Fibroblast of skin of scalp (primary cell): ENCODE data around the gene MYO7A.

Experiments used
- DNase-seq: peaks from one replicate; pipeline ENCODE4 v3.0.0-alpha.2; 2013

The MYO7A gene

GRCh38 chr11:77129069-77129841, 1.2 kb downstream of the MYO7A start:
- DNase-seq = no peak

- DNase-seq = no peak
Observed at GRCh38 chr11:77129842-77130756, 2.1 kb downstream of the MYO7A start.

GRCh38 chr11:77130763-77131513, 2.9 kb downstream of the MYO7A start:
- DNase-seq = peak; percentile 15

DNA sequence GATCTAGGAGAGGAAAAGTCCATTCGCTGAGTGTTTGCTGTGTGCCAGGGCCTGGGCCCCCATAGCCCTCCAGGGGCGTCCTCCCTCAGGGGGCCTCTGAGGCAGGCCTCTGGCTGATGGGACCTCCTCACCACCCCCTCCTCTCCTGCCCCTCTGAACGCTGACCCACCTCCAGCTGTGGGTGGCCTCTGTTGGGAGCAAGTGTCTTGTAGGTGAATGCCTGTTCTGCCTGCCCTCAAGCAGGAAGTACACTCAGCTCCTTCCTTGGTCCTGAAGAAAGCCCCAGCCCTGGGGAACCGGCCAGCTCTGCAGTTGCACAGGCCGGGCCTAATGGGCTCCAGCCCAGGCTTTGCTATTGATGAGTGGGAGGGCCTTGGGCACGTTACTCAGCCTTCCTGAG, 3.5 kb downstream of the MYO7A start:
- DNase-seq = no peak

DNA sequence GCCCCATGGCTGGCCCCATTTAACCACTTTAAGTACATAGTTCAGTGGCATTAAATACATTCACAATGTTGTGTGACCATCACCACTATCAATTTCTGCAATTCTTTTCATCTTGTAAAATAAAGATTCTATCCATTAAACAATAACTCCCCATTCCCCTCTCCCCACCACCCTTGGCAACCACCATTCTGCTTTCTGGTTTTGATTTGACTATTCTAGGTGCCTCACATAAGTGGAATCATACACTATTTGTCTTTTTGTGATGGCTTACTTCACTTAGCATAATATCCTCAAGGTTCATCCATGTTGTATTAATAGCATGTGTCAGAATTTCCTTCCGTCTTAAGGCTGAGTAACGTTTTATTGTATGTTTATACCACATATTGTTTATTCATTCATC, 7.0 kb downstream of the MYO7A start:
- DNase-seq = no peak

- peak; percentile 19 for DNase-seq
Observed at GRCh38 chr11:77136074-77136473, 8.0 kb downstream of the MYO7A start.

GRCh38 chr11:77136784-77137420, 8.9 kb downstream of the MYO7A start:
- DNase-seq = no peak

DNA sequence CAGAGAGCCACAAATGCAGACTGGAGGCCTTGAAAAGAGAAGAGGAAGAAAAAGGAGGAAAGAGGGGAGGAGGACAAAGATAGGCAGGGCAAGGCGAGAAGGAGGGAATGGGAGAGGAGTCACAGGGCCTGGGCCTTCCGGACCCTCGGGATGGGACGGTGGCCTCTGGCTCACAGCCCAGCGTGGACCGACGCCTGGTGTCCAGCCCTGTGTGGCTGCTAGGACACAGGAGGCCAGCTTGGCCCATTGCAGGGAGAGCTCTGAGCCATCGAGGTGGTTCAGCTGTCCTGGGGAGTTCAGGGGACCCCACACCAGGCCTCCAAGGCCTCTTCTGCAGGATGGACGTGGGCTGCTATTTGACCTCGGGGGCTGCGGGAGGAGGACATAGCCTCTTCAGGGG, 9.4 kb downstream of the MYO7A start:
- no peak for DNase-seq

DNA sequence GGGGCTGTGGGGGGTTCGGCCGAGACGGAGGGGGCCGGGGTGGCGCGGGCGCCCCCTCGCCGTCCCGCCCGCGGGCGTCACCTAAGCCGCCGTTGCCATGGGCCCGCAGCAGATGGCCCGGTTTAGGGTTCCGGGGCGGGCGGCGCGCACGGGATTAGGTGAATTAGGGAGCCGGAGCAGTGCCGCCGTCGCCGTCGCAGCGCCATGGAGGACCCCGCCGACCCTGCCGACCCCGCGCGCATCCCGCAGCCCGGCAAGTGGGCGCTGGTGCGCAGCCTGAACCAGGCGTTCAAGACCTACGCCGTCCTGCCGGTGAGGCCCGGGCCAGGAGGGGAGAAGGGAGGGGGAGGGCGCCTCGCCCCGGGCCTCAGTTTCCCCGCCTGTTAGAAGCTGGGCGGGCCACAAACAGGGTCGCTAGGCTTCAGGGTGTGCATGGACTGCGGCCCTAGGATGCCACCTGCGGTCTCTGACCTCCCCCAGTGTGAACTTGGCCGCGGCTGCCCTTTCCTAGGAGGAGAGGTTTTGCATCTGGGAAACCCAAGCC, 10.1 kb downstream of the MYO7A start:
- DNase-seq = no peak

- DNase-seq = no peak
Observed at GRCh38 chr11:77139201-77139600, 11.2 kb downstream of the MYO7A start.

GRCh38 chr11:77140231-77140851, 12.3 kb downstream of the MYO7A start:
- DNase-seq = no peak

GRCh38 chr11:77141034-77141433, 13.0 kb downstream of the MYO7A start:
- DNase-seq = no peak

DNA sequence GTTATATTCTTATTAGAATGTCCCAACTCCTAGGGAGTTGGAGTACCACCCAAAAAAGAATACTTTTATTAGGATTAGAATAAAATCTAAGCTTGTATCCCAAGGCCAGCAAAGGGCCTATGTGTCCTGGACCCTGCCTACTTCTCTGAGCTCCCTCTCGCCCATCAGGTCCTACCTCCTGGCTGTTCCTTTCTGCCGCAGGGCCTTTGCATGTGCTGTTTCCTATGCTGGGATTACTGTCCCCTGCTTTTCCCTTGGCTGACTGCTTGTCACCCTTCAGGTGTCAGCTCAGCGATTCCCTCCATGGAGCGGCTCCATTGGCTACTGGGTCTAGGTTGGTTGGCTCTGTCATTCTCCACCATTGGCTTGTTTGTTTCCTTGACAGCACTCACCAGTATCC, 13.4 kb downstream of the MYO7A start:
- DNase-seq = no peak

DNA sequence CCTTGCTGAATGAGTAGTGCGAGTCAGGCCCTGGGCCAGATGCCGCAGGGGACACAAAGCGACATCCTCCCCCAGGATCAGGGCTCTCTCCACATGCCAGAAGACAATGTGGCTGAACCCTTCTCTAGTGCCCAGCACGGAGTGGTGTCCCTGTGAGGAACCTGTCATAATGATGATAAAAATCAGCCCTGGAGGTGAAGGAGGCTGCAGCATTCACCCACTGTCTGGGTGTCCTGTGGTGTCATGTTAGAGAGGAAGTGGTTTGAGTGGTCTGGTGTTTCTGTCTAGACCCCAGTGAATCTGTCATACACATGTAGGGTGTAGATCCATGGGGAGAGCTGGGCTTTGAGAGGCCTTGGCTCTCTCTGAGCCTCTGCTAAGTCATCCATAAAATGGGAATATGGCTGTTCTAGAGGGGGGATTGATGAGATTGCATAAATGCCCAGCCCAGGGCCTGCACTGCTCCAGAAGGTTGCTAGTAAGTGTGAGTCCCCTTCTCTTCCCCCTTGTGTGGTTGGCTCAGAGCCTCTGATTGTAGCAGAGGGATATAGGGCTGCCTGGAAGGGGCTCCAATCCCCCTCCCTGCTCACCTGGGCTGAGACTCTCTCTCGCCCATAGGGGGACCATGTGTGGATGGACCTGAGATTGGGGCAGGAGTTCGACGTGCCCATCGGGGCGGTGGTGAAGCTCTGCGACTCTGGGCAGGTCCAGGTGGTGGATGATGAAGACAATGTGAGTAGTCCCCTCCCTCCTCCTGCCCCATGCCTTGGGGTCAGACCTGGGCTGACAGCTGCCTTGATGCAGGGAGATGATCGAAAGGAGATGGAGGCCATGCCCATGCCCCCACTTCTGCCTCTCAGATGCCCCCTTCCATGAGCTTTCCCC, 14.3 kb downstream of the MYO7A start:
- no peak for DNase-seq

DNA sequence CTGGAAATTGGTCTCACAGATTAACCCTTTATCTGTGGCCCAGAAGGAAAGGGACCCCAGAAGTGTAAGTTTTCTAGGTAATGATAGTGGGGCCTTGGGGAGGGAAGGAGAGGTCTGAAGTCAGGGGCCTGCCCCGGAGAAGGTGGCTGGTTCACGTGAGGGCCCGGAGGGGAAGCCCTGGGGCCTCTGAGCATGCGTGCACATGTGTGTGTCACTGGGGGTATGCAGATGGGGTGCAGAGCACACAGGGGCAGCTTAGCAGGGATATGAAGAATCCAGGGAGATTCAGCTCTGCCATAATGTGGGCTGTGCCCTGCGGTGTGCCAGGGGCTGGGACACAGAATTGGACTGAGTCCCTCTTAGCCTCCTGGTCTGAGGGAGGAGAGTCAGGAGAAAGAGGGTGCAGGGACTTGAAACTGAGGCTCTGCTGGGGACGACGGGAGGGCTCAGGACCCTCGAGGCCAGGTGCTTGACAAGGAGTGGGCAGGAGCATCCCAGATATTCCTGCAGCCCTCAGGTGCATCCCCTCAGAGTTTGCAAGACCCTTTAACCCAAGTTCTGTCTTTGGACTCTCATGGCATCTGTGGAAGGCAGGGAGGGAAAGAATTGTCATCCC, 15.5 kb downstream of the MYO7A start:
- no peak for DNase-seq

DNA sequence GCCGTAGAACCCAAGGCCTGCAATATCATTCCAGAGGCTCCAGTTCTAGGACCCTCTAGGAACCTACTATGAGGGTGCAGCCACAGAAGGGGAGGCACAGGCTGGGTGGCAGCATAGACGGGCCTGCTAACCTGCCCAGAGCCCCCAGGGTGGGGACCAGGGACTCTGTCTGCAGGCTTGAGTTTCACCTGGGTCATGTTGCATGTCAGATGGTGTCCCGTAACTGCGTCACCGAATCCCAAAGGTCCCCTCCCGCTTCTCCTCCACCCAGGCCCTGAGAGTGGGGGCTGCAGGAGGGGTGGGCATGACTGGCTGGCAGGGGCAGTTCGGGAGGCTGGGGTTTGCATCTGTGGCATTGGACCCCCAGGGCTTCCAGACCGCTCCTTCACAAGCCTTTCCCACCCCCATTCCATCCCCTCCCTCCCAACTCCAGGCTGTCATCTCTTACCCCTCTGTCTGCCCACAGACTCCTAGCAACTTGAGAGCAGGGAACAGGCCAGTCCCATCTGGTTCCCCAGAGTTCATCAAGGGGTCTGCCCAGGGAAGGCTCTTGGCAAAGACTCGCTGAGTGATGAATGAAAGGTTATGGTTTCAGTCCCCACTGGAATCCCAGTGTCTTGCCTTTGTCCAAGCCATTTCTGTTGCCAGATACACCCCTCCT, 16.3 kb downstream of the MYO7A start:
- no peak for DNase-seq

GRCh38 chr11:77144857-77145428, 16.9 kb downstream of the MYO7A start:
- DNase-seq = no peak

- no peak for DNase-seq
Observed at GRCh38 chr11:77146261-77147035, 18.4 kb downstream of the MYO7A start.

GRCh38 chr11:77147036-77147315, 18.9 kb downstream of the MYO7A start:
- DNase-seq = no peak
